ENCODE data around the gene CDRT15.
"Not testable (repeated sequence)": the region's sequence is repeated elsewhere in the genome, so short reads cannot be mapped to it uniquely, and the experiment has no call there.

Gene CDRT15

DNA sequence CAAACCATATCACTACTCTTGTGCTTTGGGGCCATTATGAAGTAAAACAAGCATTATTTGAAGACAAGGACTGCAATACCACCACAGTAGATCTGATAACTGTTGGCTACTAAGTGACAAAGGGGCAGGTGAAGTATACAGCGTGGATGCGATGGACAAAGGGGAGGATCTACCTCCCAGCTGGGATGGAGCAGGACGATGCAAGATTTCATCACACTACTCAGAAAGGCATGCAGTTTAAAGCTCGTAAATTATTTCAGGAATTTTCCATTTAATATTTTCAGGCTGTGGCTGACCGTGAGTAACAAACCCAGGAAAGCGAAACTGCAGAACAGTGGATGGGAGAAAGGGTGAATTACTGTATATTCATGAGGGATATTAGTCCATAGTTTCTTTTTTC, 5.5 kb downstream of the CDRT15 start:
- not testable (repeated sequence) for H3K27me3 ChIP-seq (ENCODE audit: control insufficient read depth, insufficient read depth, low read length); H3K9me3 ChIP-seq (ENCODE audit: control insufficient read depth, low read length); H3K4me3 ChIP-seq (ENCODE audit: low read length); H3K4me1 ChIP-seq (ENCODE audit: control insufficient read depth, insufficient read depth, low read length); H3K36me3 ChIP-seq (ENCODE audit: control insufficient read depth, insufficient read depth, low read length); H3K9ac ChIP-seq (ENCODE audit: low read length)

DNA sequence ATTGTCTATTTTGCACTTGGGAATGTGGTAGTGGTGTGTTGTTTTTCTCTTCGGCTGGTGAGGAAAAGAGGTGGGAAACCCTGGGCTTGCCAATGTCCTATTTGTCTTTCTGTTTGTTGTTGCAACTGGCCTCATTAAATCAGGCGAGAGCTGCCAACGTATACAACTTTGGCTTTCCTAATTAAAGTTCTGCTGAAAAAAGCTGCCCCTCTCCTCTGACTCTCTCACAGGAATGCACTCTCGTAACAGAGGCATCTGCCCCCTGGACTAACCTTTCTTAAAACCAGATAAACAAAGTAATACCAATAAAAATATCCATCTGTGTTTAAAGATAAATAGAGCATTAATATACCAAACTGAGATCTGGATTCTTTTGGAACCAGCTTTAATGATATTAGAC, 7.8 kb downstream of the CDRT15 start:
- no peaks in the 10 kb centered on the region for H3K9me3 ChIP-seq (ENCODE audit: control insufficient read depth, low read length)
- H3K4me3 ChIP-seq (ENCODE audit: low read length), result no peak overlapping the region
- H3K27me3 ChIP-seq (ENCODE audit: control insufficient read depth, insufficient read depth, low read length), result no peaks in the 10 kb centered on the region

DNA sequence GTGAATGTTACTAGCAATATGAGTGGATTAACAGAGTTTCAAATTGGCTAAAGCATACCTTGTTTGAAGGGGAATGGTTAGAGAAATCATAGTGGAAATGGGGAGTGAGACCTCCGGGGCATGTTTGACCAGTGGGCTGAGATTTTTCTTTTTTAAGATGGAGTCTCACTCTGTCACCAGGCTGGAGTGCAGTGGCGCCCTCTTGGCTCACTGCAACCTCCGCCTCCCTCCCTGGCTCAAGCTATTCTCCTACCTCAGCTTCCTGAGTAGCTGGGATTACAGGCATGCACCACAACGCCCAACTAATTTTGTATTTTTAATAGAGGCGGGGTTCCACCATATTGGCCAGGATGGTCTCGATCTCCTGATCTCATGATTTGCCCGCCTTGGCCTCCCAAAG, 9.6 kb downstream of the CDRT15 start:
- H3K9me3 ChIP-seq (ENCODE audit: control insufficient read depth, low read length), result no peaks in the 10 kb centered on the region

More for the DNA sequence above, 7.8 kb downstream of the CDRT15 start:
- Histone ChIP-seq H3K36me3 (ENCODE audit: control insufficient read depth, insufficient read depth, low read length) (no peaks in the 10 kb centered on the region), H3K4me1 (ENCODE audit: control insufficient read depth, insufficient read depth, low read length) (no peaks in the 10 kb centered on the region), H3K9ac (ENCODE audit: low read length) (no peak overlapping the region)

DNA sequence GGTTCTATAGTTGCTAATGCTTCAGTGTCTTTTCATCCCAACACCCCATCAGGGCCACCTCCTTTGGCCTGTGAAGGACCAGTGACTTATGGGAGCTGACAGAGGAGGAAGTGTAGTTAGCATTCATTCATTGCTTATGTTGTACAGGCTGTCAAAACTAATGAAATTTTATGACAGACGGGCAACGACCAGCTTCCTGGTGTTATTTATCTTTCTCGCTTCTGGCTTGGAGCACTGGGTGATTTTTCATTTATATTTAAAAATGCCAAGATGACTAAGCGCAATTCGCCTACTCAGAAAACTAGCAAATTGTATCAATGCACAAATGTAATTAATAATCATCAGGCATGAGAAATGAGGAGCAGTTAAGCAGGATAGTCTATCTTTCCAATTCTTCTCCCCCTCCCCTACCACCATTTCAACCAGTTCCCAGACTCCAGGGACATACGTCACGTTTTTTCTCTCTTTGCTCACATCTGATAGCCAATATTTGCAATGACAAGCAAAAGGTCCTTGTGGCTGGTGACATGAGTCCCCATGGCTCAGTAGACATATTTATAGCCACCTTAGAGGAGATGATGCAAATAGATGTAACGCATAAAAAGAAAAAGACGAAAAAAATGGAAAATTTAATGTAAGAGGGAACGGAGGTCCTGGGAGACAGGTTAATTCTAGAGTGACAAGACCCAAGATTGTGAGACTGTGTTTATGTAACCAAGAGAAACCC, 11.2 kb downstream of the CDRT15 start:
- Histone ChIP-seq H3K4me3 (ENCODE audit: low read length) (no peak overlapping the region), H3K9me3 (ENCODE audit: control insufficient read depth, low read length) (no peaks in the 10 kb centered on the region), H3K9ac (ENCODE audit: low read length) (no peak overlapping the region), H3K4me1 (ENCODE audit: control insufficient read depth, insufficient read depth, low read length) (no peaks in the 10 kb centered on the region), H3K27me3 (ENCODE audit: control insufficient read depth, insufficient read depth, low read length) (no peaks in the 10 kb centered on the region), H3K36me3 (ENCODE audit: control insufficient read depth, insufficient read depth, low read length) (no peaks in the 10 kb centered on the region)

More for the DNA sequence above, 9.6 kb downstream of the CDRT15 start:
- no peaks in the 10 kb centered on the region for H3K4me1 ChIP-seq (ENCODE audit: control insufficient read depth, insufficient read depth, low read length)
- no peaks in the 10 kb centered on the region for H3K27me3 ChIP-seq (ENCODE audit: control insufficient read depth, insufficient read depth, low read length)
- H3K9ac ChIP-seq (ENCODE audit: low read length), result no peak overlapping the region
- no peaks in the 10 kb centered on the region for H3K36me3 ChIP-seq (ENCODE audit: control insufficient read depth, insufficient read depth, low read length)
- no peak overlapping the region for H3K4me3 ChIP-seq (ENCODE audit: low read length)

DNA sequence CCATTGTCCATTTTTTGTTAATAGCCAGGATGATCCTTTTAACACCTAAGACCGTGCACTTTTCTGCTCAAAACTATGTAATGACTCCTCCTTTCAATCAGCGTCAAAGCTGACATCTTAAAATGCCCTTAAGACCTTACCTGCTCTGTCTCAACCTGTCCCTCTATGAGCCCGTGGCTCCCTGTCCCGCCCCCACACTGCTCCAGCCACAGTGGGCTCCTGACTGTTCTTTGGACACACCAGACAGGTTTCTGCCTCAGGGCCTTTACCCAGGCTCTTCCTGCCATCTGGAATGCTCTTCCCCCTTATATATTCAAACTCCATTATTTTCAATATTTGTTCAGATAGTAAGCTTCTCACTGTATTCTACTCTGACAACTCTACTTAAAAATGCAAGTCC, 14.1 kb downstream of the CDRT15 start:
- H3K4me1 ChIP-seq (ENCODE audit: control insufficient read depth, insufficient read depth, low read length), result no peaks in the 10 kb centered on the region
- H3K4me3 ChIP-seq (ENCODE audit: low read length), result no peak overlapping the region
- no peaks in the 10 kb centered on the region for H3K27me3 ChIP-seq (ENCODE audit: control insufficient read depth, insufficient read depth, low read length)
- H3K9ac ChIP-seq (ENCODE audit: low read length), result no peak overlapping the region
- H3K36me3 ChIP-seq (ENCODE audit: control insufficient read depth, insufficient read depth, low read length), result no peaks in the 10 kb centered on the region
- H3K9me3 ChIP-seq (ENCODE audit: control insufficient read depth, low read length), result no peaks in the 10 kb centered on the region

DNA sequence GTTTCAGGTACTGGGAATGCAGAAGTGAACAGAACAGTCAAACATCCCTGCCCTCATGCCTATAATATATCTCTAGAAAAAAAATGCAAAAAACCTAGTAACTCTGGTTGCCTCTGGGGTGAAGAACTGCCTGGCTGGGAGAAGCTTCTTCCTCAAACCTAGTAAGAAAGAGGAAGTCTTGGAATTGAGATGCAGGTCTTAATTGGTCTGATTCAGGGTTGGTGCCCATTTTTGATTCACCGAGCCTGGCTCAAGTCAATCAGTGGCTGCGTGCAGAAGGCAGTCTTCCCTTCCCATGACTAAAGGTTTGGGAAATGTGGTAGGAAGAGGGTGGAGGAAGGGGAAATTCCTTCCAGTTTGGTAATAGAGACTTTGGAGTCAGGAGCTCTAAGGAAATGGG, 22.4 kb downstream of the CDRT15 start:
- Histone ChIP-seq H3K4me3 (ENCODE audit: low read length) (no peak overlapping the region), H3K9me3 (ENCODE audit: control insufficient read depth, low read length) (no peaks in the 10 kb centered on the region), H3K9ac (ENCODE audit: low read length) (no peak overlapping the region), H3K36me3 (ENCODE audit: control insufficient read depth, insufficient read depth, low read length) (no peaks in the 10 kb centered on the region), H3K4me1 (ENCODE audit: control insufficient read depth, insufficient read depth, low read length) (peaks cover 7% of the 10 kb centered on the region), H3K27me3 (ENCODE audit: control insufficient read depth, insufficient read depth, low read length) (no peaks in the 10 kb centered on the region)

DNA sequence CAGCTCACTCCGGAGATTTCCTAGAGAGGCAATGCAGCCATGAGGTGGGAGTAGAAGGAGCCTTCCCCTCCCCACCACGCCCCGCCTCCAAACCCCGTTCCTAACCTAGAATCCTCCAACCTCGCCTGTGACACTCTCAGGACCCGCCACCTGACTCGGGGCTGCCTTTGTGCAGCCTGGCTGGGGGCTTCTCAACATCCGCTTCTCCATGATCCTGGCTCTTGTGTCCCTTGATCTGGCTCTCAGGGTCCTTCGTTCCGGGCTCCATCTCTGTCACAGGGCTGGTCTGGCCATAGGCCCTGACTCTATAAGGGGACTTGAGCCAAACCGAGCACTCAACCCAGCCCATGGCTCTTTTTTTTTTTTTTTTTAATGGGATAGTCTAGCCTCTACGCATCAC, 24.3 kb downstream of the CDRT15 start:
- Histone ChIP-seq H3K4me3 (ENCODE audit: low read length) (no peak overlapping the region), H3K4me1 (ENCODE audit: control insufficient read depth, insufficient read depth, low read length) (peaks cover 7% of the 10 kb centered on the region), H3K9me3 (ENCODE audit: control insufficient read depth, low read length) (no peaks in the 10 kb centered on the region), H3K36me3 (ENCODE audit: control insufficient read depth, insufficient read depth, low read length) (no peaks in the 10 kb centered on the region), H3K9ac (ENCODE audit: low read length) (no peak overlapping the region), H3K27me3 (ENCODE audit: control insufficient read depth, insufficient read depth, low read length) (no peaks in the 10 kb centered on the region)

DNA sequence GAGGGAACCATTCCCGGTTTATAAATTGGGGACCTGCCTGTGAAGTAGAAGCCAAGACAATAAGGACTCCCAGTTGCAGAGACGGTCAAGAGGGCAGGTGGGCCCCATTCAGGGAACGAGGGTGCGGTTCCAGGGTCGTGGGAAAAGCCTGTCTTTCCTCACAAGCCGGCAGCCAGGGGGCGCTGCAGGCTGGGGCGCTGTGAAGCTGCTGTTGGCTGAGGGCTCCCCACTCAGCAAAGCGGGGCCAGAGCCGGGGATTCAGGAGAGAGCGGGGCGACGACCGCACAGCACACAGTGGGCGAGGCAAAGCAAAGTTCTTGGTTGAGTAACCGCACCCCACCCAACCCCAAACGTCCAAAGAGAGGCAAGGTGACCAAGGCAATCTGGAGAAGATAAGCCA, 24.9 kb downstream of the CDRT15 start:
- H3K36me3 ChIP-seq (ENCODE audit: control insufficient read depth, insufficient read depth, low read length), result no peaks in the 10 kb centered on the region
- H3K4me3 ChIP-seq (ENCODE audit: low read length), result no peak overlapping the region
- no peak overlapping the region for H3K9ac ChIP-seq (ENCODE audit: low read length)
- no peaks in the 10 kb centered on the region for H3K9me3 ChIP-seq (ENCODE audit: control insufficient read depth, low read length)
- H3K27me3 ChIP-seq (ENCODE audit: control insufficient read depth, insufficient read depth, low read length), result no peaks in the 10 kb centered on the region
- H3K4me1 ChIP-seq (ENCODE audit: control insufficient read depth, insufficient read depth, low read length), result peaks cover 7% of the 10 kb centered on the region

DNA sequence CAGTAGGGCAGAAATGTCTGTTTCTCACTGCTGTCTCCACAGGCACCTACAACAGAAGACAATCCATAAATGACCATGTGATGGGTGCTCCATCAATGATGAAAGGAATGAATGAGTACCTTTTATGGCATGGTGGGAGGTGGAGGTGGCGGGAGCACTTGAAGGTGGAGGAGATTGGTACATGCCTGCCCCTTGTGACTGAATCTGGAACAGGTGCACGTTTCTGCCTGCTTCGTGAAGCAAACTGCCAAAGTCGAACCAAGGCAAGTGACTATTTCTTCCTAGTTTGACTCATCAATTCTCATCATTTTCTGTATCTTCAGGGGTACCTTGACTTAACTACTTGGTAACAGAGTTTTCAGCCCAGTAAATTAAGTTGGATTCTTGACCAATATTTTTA, 25.4 kb downstream of the CDRT15 start:
- Histone ChIP-seq H3K9me3 (ENCODE audit: control insufficient read depth, low read length) (no peaks in the 10 kb centered on the region), H3K4me1 (ENCODE audit: control insufficient read depth, insufficient read depth, low read length) (peaks cover 13% of the 10 kb centered on the region), H3K27me3 (ENCODE audit: control insufficient read depth, insufficient read depth, low read length) (no peaks in the 10 kb centered on the region), H3K36me3 (ENCODE audit: control insufficient read depth, insufficient read depth, low read length) (no peaks in the 10 kb centered on the region), H3K4me3 (ENCODE audit: low read length) (no peak overlapping the region), H3K9ac (ENCODE audit: low read length) (no peak overlapping the region)

DNA sequence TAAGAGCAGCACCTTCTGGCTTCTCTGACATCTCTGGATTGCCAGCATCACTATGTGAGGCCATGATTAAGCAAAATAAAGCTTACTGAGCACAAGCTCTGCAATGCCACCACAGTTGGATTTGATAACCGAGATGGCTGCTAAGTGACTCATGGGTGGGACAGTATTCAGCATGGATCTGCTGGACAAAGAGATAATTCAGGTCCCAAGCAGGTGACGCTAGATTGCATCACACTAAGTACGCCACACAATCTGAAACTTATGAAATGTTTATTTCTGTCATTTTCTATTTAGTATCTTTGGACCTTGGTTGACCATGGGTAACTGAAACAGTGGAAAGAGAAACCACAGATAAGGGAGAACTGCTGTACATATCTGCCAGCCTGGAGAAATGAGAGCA, 27.4 kb downstream of the CDRT15 start:
- H3K4me3 ChIP-seq (ENCODE audit: low read length), result no peak overlapping the region
- no peaks in the 10 kb centered on the region for H3K27me3 ChIP-seq (ENCODE audit: control insufficient read depth, insufficient read depth, low read length)
- H3K36me3 ChIP-seq (ENCODE audit: control insufficient read depth, insufficient read depth, low read length), result no peaks in the 10 kb centered on the region
- no peak overlapping the region for H3K9ac ChIP-seq (ENCODE audit: low read length)
- H3K9me3 ChIP-seq (ENCODE audit: control insufficient read depth, low read length), result no peaks in the 10 kb centered on the region
- peaks cover 20% of the 10 kb centered on the region for H3K4me1 ChIP-seq (ENCODE audit: control insufficient read depth, insufficient read depth, low read length)

DNA sequence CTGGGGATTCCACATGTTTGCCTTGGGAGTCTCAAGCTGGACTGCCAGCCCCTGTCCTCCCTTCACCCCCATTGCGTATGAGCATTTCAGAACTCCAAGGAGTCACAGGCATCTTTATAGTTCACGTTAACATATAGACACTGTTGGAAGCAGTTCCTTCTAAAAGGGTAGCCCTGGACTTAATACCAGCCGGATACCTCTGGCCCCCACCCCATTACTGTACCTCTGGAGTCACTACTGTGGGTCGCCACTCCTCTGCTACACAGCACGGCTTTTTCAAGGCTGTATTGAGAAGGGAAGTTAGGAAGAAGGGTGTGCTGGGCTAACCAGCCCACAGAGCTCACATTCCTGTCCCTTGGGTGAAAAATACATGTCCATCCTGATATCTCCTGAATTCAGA, 28.9 kb downstream of the CDRT15 start:
- no peaks in the 10 kb centered on the region for H3K27me3 ChIP-seq (ENCODE audit: control insufficient read depth, insufficient read depth, low read length)
- H3K36me3 ChIP-seq (ENCODE audit: control insufficient read depth, insufficient read depth, low read length), result no peaks in the 10 kb centered on the region
- no peak overlapping the region for H3K9ac ChIP-seq (ENCODE audit: low read length)
- peaks cover 20% of the 10 kb centered on the region for H3K4me1 ChIP-seq (ENCODE audit: control insufficient read depth, insufficient read depth, low read length)
- H3K9me3 ChIP-seq (ENCODE audit: control insufficient read depth, low read length), result no peaks in the 10 kb centered on the region
- no peak overlapping the region for H3K4me3 ChIP-seq (ENCODE audit: low read length)

DNA sequence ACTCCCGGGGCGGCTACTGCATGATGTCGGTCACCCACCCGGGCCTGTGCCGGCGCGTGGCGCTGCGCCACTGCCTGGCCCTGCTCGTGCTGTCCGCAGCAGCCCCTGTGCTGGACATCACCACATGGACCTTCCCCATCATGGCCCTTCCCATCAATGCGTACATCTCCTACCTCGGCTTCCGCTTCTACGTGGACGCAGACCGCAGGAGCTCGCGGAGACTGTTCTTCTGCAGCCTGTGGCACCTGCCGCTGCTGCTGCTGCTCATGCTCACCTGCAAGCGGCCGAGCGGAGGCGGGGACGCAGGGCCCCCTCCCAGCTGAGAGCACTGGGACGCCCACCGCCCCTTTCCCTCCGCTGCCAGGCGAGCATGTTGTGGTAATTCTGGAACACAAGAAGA, 29.8 kb downstream of the CDRT15 start:
- Histone ChIP-seq H3K4me1 (ENCODE audit: control insufficient read depth, insufficient read depth, low read length) (peaks cover 18% of the 10 kb centered on the region), H3K27me3 (ENCODE audit: control insufficient read depth, insufficient read depth, low read length) (no peaks in the 10 kb centered on the region), H3K4me3 (ENCODE audit: low read length) (no peak overlapping the region), H3K9me3 (ENCODE audit: control insufficient read depth, low read length) (no peaks in the 10 kb centered on the region), H3K9ac (ENCODE audit: low read length) (no peak overlapping the region), H3K36me3 (ENCODE audit: control insufficient read depth, insufficient read depth, low read length) (no peaks in the 10 kb centered on the region)

DNA sequence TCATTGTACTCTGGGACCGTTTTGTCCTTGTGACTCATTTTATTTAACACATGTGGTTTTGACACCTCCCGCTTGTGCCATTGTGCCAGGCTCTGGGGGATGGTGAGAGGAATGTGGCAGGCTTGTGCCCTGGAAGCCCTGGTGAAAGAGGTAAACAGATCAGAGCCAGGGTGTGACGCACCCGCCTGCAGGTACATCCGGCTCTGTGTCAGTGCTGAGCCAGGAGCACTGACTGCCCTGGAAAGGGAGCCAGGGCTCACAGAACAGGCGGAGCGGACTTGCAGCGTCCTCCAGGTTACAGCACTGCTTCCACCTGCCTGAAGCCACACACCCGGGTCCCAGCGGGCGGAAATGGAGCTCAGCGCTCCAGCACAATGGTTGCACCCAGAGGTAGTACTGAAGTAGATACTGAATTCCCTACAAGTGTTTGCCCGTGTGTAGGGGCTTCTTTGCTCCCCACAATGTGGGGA, 30.6 kb downstream of the CDRT15 start:
- no peak overlapping the region for H3K4me3 ChIP-seq (ENCODE audit: low read length)
- H3K4me1 ChIP-seq (ENCODE audit: control insufficient read depth, insufficient read depth, low read length), result peaks cover 22% of the 10 kb centered on the region
- no peaks in the 10 kb centered on the region for H3K27me3 ChIP-seq (ENCODE audit: control insufficient read depth, insufficient read depth, low read length)
- no peaks in the 10 kb centered on the region for H3K36me3 ChIP-seq (ENCODE audit: control insufficient read depth, insufficient read depth, low read length)
- H3K9me3 ChIP-seq (ENCODE audit: control insufficient read depth, low read length), result no peaks in the 10 kb centered on the region
- H3K9ac ChIP-seq (ENCODE audit: low read length), result no peak overlapping the region
